Muscle layer of duodenum (tissue), 2 donors: Measurements from ENCODE around the gene DNM3.
A peak's percentile ranks its signal among the peaks of the same experiment; 100 is the strongest.
"Not testable (repeated sequence)": the region's sequence is repeated elsewhere in the genome, so short reads cannot be mapped to it uniquely, and the experiment has no call there.

ENCODE experiments used
- H3K27ac ChIP-seq: one replicate; pipeline ENCODE4 v1.7.0; 2013; ENCODE audit warnings: mild to moderate bottlenecking, low read length
- H3K27me3 ChIP-seq: one replicate; pipeline ENCODE4 v1.7.0; 2013; ENCODE audit warnings: low read depth, mild to moderate bottlenecking, control low read depth, low read length
- H3K36me3 ChIP-seq, 2 donors: one replicate each; pipeline ENCODE4 v1.7.0; 2013; ENCODE audit warnings: low read length in 2 of 2, control low read depth in 1 of 2, mild to moderate bottlenecking in 1 of 2; ENCODE audit not compliant: insufficient read depth in 2 of 2, control insufficient read depth in 1 of 2
- H3K4me1 ChIP-seq, 2 donors: one replicate each; pipeline ENCODE4 v1.7.0; 2013; ENCODE audit warnings: low read length in 2 of 2, mild to moderate bottlenecking in 2 of 2, control low read depth in 1 of 2, moderate library complexity in 1 of 2; ENCODE audit not compliant: insufficient read depth in 2 of 2, control insufficient read depth in 1 of 2
- H3K4me3 ChIP-seq, 2 donors: one replicate each; pipeline ENCODE4 v1.7.0; 2013; ENCODE audit warnings: low read length in 2 of 2, low read depth in 1 of 2, mild to moderate bottlenecking in 1 of 2
- H3K9me3 ChIP-seq, 2 donors: one replicate each; pipeline ENCODE4 v1.7.0; 2013; ENCODE audit warnings: low read length in 2 of 2, control low read depth in 1 of 2, mild to moderate bottlenecking in 1 of 2; ENCODE audit not compliant: control insufficient read depth in 1 of 2
- donor health status: healthy.

Gene DNM3

DNA sequence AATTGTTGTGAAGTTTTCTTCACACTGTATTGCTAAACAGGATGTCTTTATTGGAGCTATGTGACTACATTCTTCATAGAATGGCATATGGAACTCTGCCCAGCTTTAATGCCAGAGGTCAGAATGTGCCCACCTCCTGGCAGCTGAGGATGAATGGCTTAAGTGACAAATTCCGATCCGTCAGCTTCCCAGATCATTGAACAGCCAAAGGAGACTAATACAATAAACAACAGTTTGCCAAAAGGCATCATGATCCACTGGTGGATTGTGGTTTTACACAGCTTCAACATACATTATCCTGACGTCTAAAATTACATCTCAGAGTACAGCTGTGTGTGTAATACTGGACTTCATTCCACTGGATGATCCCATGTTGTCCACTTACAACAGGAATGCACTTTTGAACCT is 510.5 kb downstream of the DNM3 start:
- no peaks in the 10 kb centered on the region for H3K27me3 ChIP-seq
- H3K4me3 ChIP-seq = no peak overlapping the region
- H3K4me1 ChIP-seq = peaks cover 0 to 12% of the 10 kb centered on the region in 2 donors
- H3K36me3 ChIP-seq = no peaks in the 10 kb centered on the region
- no peaks in the 10 kb centered on the region for H3K9me3 ChIP-seq
- peak overlapping the region; percentile 35 for H3K27ac ChIP-seq

DNA sequence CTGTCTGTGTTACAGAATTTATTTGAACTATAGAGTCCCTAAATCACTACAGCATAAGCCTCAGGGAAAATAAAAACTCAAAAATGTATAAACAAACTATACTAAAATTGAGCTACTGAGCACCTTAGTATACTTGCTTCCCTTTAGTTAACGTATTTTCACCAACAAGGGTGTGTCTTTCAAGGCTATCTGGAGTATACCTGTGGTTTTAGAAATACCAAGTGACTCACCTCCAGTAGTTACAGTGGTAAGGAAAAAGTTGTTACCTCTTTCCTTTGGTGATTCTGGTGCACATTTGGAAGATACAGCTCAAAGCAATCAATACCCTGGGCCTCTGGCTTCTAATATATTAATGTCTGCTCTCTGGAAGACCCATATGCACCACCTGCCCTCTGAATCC is 511.1 kb downstream of the DNM3 start:
- Histone ChIP-seq H3K4me1 (peaks cover 4 to 12% of the 10 kb centered on the region in 2 donors), H3K9me3 (no peaks in the 10 kb centered on the region), H3K27me3 (no peaks in the 10 kb centered on the region), H3K4me3 (no peak overlapping the region), H3K27ac (no peak overlapping the region), H3K36me3 (no peaks in the 10 kb centered on the region)

DNA sequence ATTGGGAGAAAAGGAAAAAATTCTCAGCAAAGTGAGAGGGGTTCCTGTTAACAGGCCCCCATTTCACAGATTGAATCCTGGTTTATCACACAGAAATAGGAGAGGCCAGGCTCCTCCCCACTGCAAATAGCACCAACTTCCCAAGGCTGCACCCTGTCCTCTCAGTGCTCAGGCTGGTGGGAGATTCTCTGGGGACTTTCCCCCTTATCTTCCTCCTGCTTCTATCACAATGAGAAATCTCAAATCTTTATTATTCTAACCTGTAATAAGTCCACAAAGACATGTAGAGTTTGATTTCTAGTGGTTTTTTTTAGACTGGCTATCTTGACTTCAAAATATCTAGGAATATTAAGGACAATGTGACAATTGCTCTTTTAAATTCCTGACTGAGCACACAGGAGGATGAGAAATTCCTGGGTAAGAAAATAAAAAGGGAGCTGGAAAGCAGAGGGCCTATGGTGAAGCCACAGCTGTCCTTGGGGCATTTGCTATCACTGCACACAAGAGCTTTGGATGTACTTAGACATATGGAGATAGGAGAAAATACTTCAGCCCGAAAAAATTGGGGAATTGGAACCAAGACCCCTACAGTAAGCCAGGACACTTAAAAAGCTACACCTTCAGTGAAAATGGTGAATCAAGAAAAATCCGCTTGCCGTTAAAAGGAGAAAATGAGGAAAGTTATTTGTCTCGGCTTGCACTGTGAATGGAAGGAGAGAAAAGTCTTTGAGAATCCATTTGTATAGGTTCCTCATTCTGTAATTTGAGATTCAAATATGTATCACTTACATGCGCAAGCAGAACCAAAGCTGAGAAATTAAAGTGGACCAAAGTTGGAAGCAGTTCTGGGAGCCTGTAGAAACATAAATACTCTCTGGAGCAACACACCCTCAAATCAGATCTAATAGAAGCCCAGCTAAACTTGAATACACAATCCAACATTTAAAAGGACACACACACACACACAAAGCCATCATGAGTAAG is 513.3 kb downstream of the DNM3 start:
- H3K4me3 ChIP-seq = no peak overlapping the region
- no peak overlapping the region for H3K27ac ChIP-seq
- no peaks in the 10 kb centered on the region for H3K9me3 ChIP-seq
- H3K4me1 ChIP-seq = peaks cover 16 to 25% of the 10 kb centered on the region in 2 donors
- peaks cover 0 to 16% of the 10 kb centered on the region in 2 donors for H3K36me3 ChIP-seq
- no peaks in the 10 kb centered on the region for H3K27me3 ChIP-seq

DNA sequence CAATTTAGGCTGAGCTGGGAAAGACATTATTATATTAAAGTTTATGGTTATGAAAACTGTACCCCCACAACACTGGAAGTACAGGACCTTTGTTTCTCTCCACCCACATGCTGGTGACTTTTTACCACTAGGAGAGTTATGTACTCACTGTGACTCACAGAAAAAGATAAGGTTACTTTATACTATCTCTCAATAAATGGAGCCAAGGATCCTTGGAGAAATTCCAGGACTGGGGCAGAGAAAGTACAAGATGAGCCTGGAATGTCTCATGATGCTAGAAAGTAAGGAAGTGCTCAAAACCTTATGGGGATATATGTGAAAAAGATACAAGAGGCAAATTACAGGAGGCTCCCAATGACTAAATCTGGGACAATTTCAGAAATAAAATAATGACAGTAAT is 515.3 kb downstream of the DNM3 start:
- Histone ChIP-seq H3K27ac (no peak overlapping the region), H3K4me3 (no peak overlapping the region), H3K4me1 (peaks cover 18 to 30% of the 10 kb centered on the region in 2 donors), H3K9me3 (no peaks in the 10 kb centered on the region), H3K36me3 (peaks cover 0 to 20% of the 10 kb centered on the region in 2 donors), H3K27me3 (no peaks in the 10 kb centered on the region)

DNA sequence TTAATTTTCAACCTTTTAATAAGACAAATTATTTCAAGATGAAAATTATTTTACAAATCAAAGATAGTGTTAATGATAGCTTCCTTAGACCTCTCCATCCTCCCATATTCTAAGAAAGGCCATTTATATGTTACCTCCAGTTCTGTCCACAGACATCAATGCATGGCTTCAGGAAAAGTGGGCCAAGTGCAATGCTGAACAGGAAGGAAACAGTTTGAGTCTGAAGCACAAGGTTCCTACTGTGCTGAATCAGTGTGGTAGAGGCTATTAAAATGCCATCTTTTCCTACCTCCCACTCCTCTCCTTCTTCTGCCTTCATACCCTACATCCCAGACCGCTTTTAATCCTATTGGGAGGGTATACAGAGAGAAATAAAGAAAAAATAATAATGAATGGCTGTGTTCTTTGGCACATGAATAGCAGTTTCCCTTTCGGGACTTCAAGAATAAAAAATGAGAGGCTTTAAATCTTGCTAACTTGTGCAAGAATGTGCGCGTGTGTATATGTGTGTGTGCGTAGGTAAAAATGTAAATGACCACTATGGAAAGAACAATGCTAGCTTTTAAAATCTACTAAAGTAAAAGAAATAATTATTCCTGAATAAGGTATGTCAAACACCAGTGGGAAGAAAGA is 516.6 kb downstream of the DNM3 start:
- Histone ChIP-seq H3K36me3 (peaks cover 0 to 20% of the 10 kb centered on the region in 2 donors), H3K9me3 (no peaks in the 10 kb centered on the region), H3K4me3 (peak overlapping the region; percentile 17 to 45), H3K27ac (peak overlapping the region; percentile 83), H3K27me3 (no peaks in the 10 kb centered on the region), H3K4me1 (peaks cover 18 to 28% of the 10 kb centered on the region in 2 donors)

DNA sequence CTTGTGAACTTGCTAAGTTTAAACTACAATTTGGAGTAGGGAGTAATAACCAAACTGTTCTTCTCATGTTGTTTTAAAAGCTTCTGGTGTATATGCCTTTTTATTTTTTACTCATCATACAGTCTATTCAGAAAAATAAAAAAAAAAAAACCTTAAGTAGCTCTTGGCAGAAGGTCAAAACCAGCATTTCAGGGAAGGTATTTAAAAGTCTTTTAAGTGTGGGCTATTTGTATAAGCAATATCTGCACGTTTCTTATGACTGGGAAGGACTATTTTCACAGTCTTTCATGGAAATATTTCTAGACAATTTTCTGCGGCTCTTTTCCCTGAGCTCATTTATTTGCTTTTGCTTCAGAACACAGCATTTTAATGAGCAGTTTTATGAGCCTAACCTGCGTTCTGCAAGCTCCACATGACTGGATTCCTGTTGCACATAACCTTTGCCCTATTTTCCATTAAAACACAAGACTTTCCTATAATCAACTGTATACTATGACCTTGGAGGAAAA is 518.2 kb downstream of the DNM3 start:
- Histone ChIP-seq H3K4me3 (peak overlapping the region in 1 of 2 donors; percentile 17), H3K27ac (peak overlapping the region; percentile 83), H3K27me3 (no peaks in the 10 kb centered on the region), H3K9me3 (no peaks in the 10 kb centered on the region), H3K36me3 (peaks cover 0 to 20% of the 10 kb centered on the region in 2 donors), H3K4me1 (peaks cover 18 to 28% of the 10 kb centered on the region in 2 donors)

DNA sequence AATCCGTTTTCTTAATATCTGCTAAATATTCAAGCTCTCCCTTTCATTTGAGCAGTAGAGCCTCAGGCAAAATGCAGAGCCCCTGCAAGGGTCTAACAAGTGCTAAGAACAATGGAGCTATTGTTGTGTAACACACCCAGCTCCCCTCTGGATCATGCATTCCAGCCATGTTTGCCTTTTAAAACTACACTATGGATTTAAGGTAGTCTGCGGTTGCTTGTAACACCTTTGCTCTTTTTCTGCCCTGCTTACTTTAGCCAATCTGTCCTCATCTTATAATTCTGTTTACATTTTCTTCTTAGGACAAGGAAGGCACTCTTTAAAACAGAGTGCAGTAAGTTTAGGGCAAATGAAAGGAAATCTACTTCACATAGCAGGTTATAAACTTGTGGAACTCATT is 519.2 kb downstream of the DNM3 start:
- no peaks in the 10 kb centered on the region for H3K9me3 ChIP-seq
- no peaks in the 10 kb centered on the region for H3K27me3 ChIP-seq
- H3K27ac ChIP-seq = peak overlapping the region; percentile 10
- peaks cover 0 to 20% of the 10 kb centered on the region in 2 donors for H3K36me3 ChIP-seq
- peaks cover 18 to 28% of the 10 kb centered on the region in 2 donors for H3K4me1 ChIP-seq
- H3K4me3 ChIP-seq = no peak overlapping the region

DNA sequence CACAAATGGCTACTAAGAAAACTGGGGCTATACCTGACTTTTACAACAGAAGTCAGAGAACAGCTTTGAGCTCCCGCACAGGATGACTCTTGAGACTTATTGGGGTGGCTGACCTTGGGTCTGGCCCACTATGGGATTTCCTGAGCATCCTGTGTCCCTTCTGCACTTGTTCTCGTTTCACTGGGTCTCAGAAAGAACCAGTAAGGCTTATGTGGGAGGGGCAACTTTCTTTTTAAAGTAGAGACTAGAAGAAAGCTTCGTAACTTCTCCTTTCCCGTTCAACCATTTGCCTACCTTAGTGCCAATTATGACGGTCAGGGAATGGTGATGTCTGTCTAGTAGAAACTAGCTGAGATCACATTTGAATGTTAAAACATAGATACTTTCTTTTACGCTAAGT is 519.7 kb downstream of the DNM3 start:
- H3K36me3 ChIP-seq = peaks cover 0 to 20% of the 10 kb centered on the region in 2 donors
- no peaks in the 10 kb centered on the region for H3K9me3 ChIP-seq
- H3K4me1 ChIP-seq = peaks cover 18 to 28% of the 10 kb centered on the region in 2 donors
- H3K4me3 ChIP-seq = no peak overlapping the region
- H3K27ac ChIP-seq = peak overlapping the region; percentile 10
- no peaks in the 10 kb centered on the region for H3K27me3 ChIP-seq

DNA sequence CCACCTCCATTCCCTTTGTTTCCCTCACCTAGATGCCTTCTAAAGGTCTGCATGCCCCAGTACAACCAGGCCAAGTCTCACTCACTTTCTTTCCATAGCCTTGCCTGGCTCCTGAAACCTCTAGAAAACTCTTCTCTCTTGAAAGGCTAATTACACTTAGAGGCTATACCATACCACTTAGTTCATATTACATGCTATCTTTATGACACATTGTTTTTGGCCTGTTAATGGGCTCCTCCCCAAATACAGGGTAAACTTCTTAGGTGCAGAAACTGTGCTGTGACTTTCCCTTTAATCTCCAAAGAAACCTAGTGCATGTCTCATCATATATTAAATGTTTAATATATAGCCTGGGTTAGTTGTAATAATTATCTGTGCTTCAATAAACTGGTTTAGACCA is 522.6 kb downstream of the DNM3 start:
- Histone ChIP-seq H3K4me3 (no peak overlapping the region), H3K36me3 (peaks cover 0 to 11% of the 10 kb centered on the region in 2 donors), H3K9me3 (peaks cover 4 to 8% of the 10 kb centered on the region in 2 donors), H3K27ac (no peak overlapping the region), H3K27me3 (no peaks in the 10 kb centered on the region), H3K4me1 (peaks cover 8 to 18% of the 10 kb centered on the region in 2 donors)

DNA sequence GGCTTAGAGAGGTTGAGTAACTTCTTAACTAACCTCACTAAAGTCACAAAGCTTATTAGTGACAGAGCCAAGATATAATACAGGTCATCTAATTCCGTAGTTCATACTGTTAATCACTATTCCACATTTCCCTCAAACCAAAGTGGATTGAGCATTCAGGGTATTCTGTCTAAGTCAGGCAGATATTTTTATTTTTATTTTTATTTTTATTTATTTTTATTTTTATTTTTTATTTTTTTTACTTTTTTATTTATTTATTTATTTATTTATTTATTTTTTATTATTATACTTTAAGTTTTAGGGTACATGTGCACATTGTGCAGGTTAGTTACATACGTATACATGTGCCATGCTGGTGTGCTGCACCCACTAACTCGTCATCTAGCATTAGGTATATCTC is 530.3 kb downstream of the DNM3 start:
- not testable (repeated sequence) for H3K4me3 ChIP-seq, H3K36me3 ChIP-seq, H3K4me1 ChIP-seq

DNA sequence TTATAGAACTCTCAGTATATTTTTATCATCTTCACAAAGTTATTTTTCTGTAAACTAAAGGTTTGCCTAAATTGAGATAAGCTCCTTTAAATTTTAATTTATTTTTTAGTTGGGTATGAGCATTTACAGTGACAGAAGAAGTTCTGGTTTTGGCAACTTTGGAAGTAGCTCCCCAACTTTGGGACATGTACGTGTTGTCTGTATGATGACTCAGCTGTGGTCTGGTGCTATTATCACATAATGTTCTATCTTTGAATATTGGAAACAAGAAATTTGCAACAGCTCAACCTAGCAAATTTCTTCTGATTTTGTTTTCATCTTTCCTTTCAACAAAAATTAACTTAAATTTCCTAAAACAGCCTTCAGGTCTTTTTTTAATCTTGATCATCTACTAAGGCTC is 532.6 kb downstream of the DNM3 start:
- Histone ChIP-seq H3K4me1 (no peaks in the 10 kb centered on the region), H3K4me3 (no peak overlapping the region), H3K27me3 (no peaks in the 10 kb centered on the region), H3K36me3 (no peaks in the 10 kb centered on the region), H3K9me3 (peaks cover 0 to 1% of the 10 kb centered on the region in 2 donors), H3K27ac (no peak overlapping the region)

More for the DNA sequence above, 530.3 kb downstream of the DNM3 start:
- H3K9me3 ChIP-seq, H3K27me3 ChIP-seq, H3K27ac ChIP-seq: not testable (repeated sequence)
